ENCODE results near the gene NWD2.
"Not testable (repeated sequence)": the region's sequence is repeated elsewhere in the genome, so short reads cannot be mapped to it uniquely, and the experiment has no call there.

Gene NWD2

GRCh38 chr4:37467223-37467622 lies 222.7 kb downstream of the NWD2 start:
- DNase-seq (ENCODE audit: low read depth), result no peak

GRCh38 chr4:37467824-37468223 lies 223.3 kb downstream of the NWD2 start:
- no peak for DNase-seq (ENCODE audit: low read depth)

- DNase-seq (ENCODE audit: low read depth), result no peak
These were observed 224.7 kb downstream of the NWD2 start for GRCh38 chr4:37469286-37469685.

GRCh38 chr4:37470245-37470644 lies 225.7 kb downstream of the NWD2 start:
- no peak for DNase-seq (ENCODE audit: low read depth)

GRCh38 chr4:37471093-37471492 lies 226.6 kb downstream of the NWD2 start:
- DNase-seq (ENCODE audit: low read depth), result no peak

GRCh38 chr4:37471971-37472370 lies 227.4 kb downstream of the NWD2 start:
- no peak for DNase-seq (ENCODE audit: low read depth)

- DNase-seq (ENCODE audit: low read depth), result no peak
These were observed 229.3 kb downstream of the NWD2 start for GRCh38 chr4:37473807-37474206.

- no peak for DNase-seq (ENCODE audit: low read depth)
These were observed 230.5 kb downstream of the NWD2 start for GRCh38 chr4:37475087-37475486.

GRCh38 chr4:37475776-37476175 lies 231.2 kb downstream of the NWD2 start:
- no peak for DNase-seq (ENCODE audit: low read depth)

GRCh38 chr4:37476256-37476655 lies 231.7 kb downstream of the NWD2 start:
- DNase-seq (ENCODE audit: low read depth), result no peak

GRCh38 chr4:37476691-37477090 lies 232.1 kb downstream of the NWD2 start:
- no peak for DNase-seq (ENCODE audit: low read depth)

- DNase-seq (ENCODE audit: low read depth), result no peak
These were observed 232.6 kb downstream of the NWD2 start for GRCh38 chr4:37477126-37477525.

- no peak for DNase-seq (ENCODE audit: low read depth)
These were observed 233.6 kb downstream of the NWD2 start for GRCh38 chr4:37478151-37478550.

GRCh38 chr4:37480509-37480908 lies 236.0 kb downstream of the NWD2 start:
- no peak for DNase-seq (ENCODE audit: low read depth)

- DNase-seq (ENCODE audit: low read depth), result no peak
These were observed 237.1 kb downstream of the NWD2 start for GRCh38 chr4:37481547-37482122.

- DNase-seq (ENCODE audit: low read depth), result no peak
These were observed 237.8 kb downstream of the NWD2 start for GRCh38 chr4:37482236-37482913.

GRCh38 chr4:37483610-37484009 lies 239.1 kb downstream of the NWD2 start:
- DNase-seq (ENCODE audit: low read depth), result no peak

GRCh38 chr4:37486166-37486565 lies 241.6 kb downstream of the NWD2 start:
- no peak for DNase-seq (ENCODE audit: low read depth)

GRCh38 chr4:37487668-37488067 lies 243.1 kb downstream of the NWD2 start:
- no peak for DNase-seq (ENCODE audit: low read depth)

- DNase-seq (ENCODE audit: low read depth), result no peak
These were observed 245.2 kb downstream of the NWD2 start for GRCh38 chr4:37489697-37490096.

- no peak for DNase-seq (ENCODE audit: low read depth)
These were observed 246.1 kb downstream of the NWD2 start for GRCh38 chr4:37490391-37491347.

- not testable (repeated sequence) for DNase-seq (ENCODE audit: low read depth)
These were observed 250.8 kb downstream of the NWD2 start for GRCh38 chr4:37495353-37495752.
